Measurements from ENCODE around the gene LRRTM1.

LRRTM1 gene

GRCh38 chr2:80303909-80304837, at the start of gene LRRTM1:
Gene LRRTM1, minus strand, starts transcription at chr2:80304752. Its CDS starts 933 bp downstream, at chr2:80303819.
- DNase-seq (ENCODE audit: low read depth) = no peak
- H3K4me3 ChIP-seq (ENCODE audit: control insufficient read depth, low read depth, low read length) = no peak within 1 kb of the TSS
- no peak for TF ChIP-seq CTCF (conservative IDR thresholded peaks at IDR 0.05; ENCODE audit: control insufficient read depth, insufficient read depth, low read depth, low read length)

- no peak for TF ChIP-seq CTCF (conservative IDR thresholded peaks at IDR 0.05; ENCODE audit: control insufficient read depth, insufficient read depth, low read depth, low read length)
- DNase-seq (ENCODE audit: low read depth) = no peak
- no peak overlapping the region for H3K4me3 ChIP-seq (ENCODE audit: control insufficient read depth, low read depth, low read length)
Observed at GRCh38 chr2:80351231-80351630, 46.7 kb upstream of the LRRTM1 start.

- DNase-seq (ENCODE audit: low read depth) = no peak
- TF ChIP-seq CTCF (conservative IDR thresholded peaks at IDR 0.05; ENCODE audit: control insufficient read depth, insufficient read depth, low read depth, low read length) = no peak
- no peak overlapping the region for H3K4me3 ChIP-seq (ENCODE audit: control insufficient read depth, low read depth, low read length)
Observed at GRCh38 chr2:80348953-80349352, 44.4 kb upstream of the LRRTM1 start.

GRCh38 chr2:80348078-80348477, 43.5 kb upstream of the LRRTM1 start:
- DNase-seq (ENCODE audit: low read depth) = no peak
- no peak overlapping the region for H3K4me3 ChIP-seq (ENCODE audit: control insufficient read depth, low read depth, low read length)
- TF ChIP-seq CTCF (conservative IDR thresholded peaks at IDR 0.05; ENCODE audit: control insufficient read depth, insufficient read depth, low read depth, low read length) = no peak

- TF ChIP-seq CTCF (conservative IDR thresholded peaks at IDR 0.05; ENCODE audit: control insufficient read depth, insufficient read depth, low read depth, low read length) = no peak
- H3K4me3 ChIP-seq (ENCODE audit: control insufficient read depth, low read depth, low read length) = no peak overlapping the region
- DNase-seq (ENCODE audit: low read depth) = no peak
Observed at GRCh38 chr2:80340022-80340421, 35.5 kb upstream of the LRRTM1 start.

GRCh38 chr2:80338794-80339193, 34.2 kb upstream of the LRRTM1 start:
- TF ChIP-seq CTCF (conservative IDR thresholded peaks at IDR 0.05; ENCODE audit: control insufficient read depth, insufficient read depth, low read depth, low read length) = no peak
- H3K4me3 ChIP-seq (ENCODE audit: control insufficient read depth, low read depth, low read length) = no peak overlapping the region
- DNase-seq (ENCODE audit: low read depth) = no peak
